Fibroblast of skin of abdomen (primary cell): ENCODE measurements around the gene C1QTNF5.
A peak's percentile ranks its signal among the peaks of the same experiment; 100 is the strongest.

Source experiments
- DNase-seq: peaks from one replicate; pipeline ENCODE4 v3.0.0-alpha.2; 2013

Gene C1QTNF5

GRCh38 chr11:119336744-119337469 lies 3.8 kb downstream of the C1QTNF5 start:
- no peak for DNase-seq

- no peak for DNase-seq
Measured at GRCh38 chr11:119335655-119336543, 4.8 kb downstream of the C1QTNF5 start.

- DNase-seq = no peak
Measured at GRCh38 chr11:119335091-119335654, 5.5 kb downstream of the C1QTNF5 start.

- DNase-seq = peak; percentile 98
Measured at GRCh38 chr11:119334174-119334930, 6.3 kb downstream of the C1QTNF5 start, which contains the start of gene RNF26. TSS of gene RNF26 (plus strand) at chr11:119334527. CDS start at chr11:119335123, 596 bp downstream.

GRCh38 chr11:119332111-119332765 lies 8.4 kb downstream of the C1QTNF5 start:
- DNase-seq = no peak

- no peak for DNase-seq
Measured at GRCh38 chr11:119330237-119330636, 10.4 kb downstream of the C1QTNF5 start.

- no peak for DNase-seq
Measured at GRCh38 chr11:119329320-119329719, 11.4 kb downstream of the C1QTNF5 start.

- DNase-seq = no peak
Measured at GRCh38 chr11:119324189-119324588, 16.5 kb downstream of the C1QTNF5 start.

- DNase-seq = peak; percentile 67
Measured at GRCh38 chr11:119323532-119324033, 17.1 kb downstream of the C1QTNF5 start.

- no peak for DNase-seq
Measured at GRCh38 chr11:119322921-119323531, 17.7 kb downstream of the C1QTNF5 start.

GRCh38 chr11:119322360-119322739 lies 18.3 kb downstream of the C1QTNF5 start:
- DNase-seq = no peak

- DNase-seq = peak; percentile 81
Measured at GRCh38 chr11:119320776-119321524, 19.7 kb downstream of the C1QTNF5 start.

GRCh38 chr11:119320240-119320775 lies 20.4 kb downstream of the C1QTNF5 start:
- peak; percentile 49 for DNase-seq

GRCh38 chr11:119319700-119320239 lies 20.9 kb downstream of the C1QTNF5 start:
- DNase-seq = no peak

GRCh38 chr11:119319136-119319699 lies 21.5 kb downstream of the C1QTNF5 start:
- no peak for DNase-seq

GRCh38 chr11:119318240-119319135 lies 22.2 kb downstream of the C1QTNF5 start:
- peak; percentile 72 for DNase-seq

GRCh38 chr11:119317592-119318239 lies 23.0 kb downstream of the C1QTNF5 start:
- no peak for DNase-seq
